Nasal cavity respiratory epithelium epithelial cell of viscerocranial mucosa (primary cell): ENCODE measurements around the gene POT1. TPM values are rescaled to one million over a fixed set of nuclear protein-coding genes. Genes with fewer than 3 reads are reported as not detected.

ENCODE experiments used
- total RNA-seq: library from RNA; depleted of rRNA; stranded (reverse); fragments of >200 nt; gene quantifications from 2 replicates; pipeline ENCODE4 v1.2.3, GENCODE V29; 2014

The POT1 gene, protein sequence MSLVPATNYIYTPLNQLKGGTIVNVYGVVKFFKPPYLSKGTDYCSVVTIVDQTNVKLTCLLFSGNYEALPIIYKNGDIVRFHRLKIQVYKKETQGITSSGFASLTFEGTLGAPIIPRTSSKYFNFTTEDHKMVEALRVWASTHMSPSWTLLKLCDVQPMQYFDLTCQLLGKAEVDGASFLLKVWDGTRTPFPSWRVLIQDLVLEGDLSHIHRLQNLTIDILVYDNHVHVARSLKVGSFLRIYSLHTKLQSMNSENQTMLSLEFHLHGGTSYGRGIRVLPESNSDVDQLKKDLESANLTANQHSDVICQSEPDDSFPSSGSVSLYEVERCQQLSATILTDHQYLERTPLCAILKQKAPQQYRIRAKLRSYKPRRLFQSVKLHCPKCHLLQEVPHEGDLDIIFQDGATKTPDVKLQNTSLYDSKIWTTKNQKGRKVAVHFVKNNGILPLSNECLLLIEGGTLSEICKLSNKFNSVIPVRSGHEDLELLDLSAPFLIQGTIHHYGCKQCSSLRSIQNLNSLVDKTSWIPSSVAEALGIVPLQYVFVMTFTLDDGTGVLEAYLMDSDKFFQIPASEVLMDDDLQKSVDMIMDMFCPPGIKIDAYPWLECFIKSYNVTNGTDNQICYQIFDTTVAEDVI
- 43.3 and 43.4 TPM in 2 replicates for total RNA-seq

DNA sequence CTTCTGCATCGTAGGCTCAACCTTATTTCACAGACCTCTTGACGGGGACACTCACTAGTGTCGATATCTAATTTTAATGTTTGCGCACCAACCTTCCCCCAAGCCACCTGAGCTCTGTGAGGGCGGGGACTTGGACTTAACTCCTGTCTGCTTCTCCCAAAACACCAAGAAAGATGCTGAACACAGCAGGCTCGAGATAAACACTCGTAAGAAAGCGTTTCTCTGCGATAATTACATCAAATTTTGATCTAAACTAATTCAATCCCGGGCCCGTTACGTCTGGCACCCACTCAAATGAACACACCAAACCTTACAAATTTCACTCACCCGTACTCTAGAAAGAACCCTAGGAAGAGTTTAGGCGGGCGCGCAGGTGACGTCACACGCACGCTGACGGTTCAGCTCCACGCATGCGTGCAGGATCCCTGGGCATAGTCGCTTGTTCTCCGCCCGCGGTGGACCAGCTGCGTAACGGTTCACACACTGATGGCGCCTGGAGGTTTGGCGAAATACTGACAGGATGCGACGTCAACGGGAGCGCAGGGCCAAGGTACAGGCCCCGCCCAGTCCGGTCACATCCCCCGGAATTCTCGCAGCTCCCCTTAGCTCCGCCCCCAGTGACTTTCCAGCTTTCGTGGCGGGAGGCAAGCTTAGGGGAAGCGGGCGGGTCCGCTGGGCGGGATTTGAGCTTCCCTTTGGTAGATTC, at the start of gene POT1:
Gene POT1, minus strand, starts transcription at position 359 of the 706 bp plus-strand sequence. CDS start 32,652 bp downstream, outside the sequence.

Other genes with a start within 250 kb of the POT1 start
- 1.0 and 2.9 TPM in 2 replicates for gene GPR37, start 164.0 kb downstream of the POT1 start, total RNA-seq